ENCODE measurements around the gene TNS1.

The TNS1 gene

DNA sequence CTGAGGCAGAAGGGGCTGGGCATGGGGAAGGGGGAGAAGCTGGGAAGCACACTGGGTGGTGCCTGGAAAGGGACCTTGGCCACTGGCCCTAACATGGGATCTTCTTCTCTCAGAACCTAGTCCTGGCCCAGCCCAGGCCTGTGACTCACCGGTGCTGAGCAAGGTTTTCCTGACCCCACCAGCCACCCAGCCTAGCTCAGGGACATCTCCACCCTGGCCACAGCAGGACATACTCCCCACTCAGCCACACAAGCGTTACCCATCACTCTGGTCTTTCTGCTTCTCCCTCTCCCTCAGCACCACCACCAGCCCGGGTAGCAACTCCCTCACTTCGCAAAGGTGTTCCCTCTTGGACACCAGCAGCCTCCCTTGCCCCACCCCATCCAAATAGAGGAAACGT, 22.8 kb downstream of the TNS1 start:
- DNase-seq (ENCODE audit: low read depth), result no peak

- no peak for DNase-seq (ENCODE audit: low read depth)
Observed at GRCh38 chr2:217979151-217979811, 23.5 kb downstream of the TNS1 start.

- no peak for DNase-seq (ENCODE audit: low read depth)
Observed at GRCh38 chr2:217978536-217979150, 24.2 kb downstream of the TNS1 start.

- no peak for DNase-seq (ENCODE audit: low read depth)
Observed at GRCh38 chr2:217977840-217978535, 24.8 kb downstream of the TNS1 start.

GRCh38 chr2:217976301-217976700, 26.5 kb downstream of the TNS1 start:
- DNase-seq (ENCODE audit: low read depth), result no peak

DNA sequence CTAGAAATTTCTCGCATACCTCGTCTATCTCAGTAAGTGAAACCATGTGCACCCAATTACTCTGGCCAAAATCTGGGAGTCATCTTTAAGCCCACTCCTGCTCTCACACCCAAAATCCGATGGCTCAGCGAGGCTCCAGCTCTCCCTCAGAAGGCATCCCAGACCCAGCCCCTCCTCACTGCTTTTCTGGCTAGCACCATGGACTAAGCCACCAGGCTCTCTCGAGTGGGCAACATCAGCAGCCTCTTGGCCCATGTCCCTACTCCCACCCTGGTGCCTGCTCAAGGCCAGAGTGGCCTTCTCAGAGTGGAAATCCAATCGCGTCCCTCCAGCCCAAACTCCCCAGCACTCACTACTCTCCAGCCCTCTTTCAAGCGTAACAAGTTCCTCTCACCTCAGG, 27.2 kb downstream of the TNS1 start:
- DNase-seq (ENCODE audit: low read depth), result no peak

DNA sequence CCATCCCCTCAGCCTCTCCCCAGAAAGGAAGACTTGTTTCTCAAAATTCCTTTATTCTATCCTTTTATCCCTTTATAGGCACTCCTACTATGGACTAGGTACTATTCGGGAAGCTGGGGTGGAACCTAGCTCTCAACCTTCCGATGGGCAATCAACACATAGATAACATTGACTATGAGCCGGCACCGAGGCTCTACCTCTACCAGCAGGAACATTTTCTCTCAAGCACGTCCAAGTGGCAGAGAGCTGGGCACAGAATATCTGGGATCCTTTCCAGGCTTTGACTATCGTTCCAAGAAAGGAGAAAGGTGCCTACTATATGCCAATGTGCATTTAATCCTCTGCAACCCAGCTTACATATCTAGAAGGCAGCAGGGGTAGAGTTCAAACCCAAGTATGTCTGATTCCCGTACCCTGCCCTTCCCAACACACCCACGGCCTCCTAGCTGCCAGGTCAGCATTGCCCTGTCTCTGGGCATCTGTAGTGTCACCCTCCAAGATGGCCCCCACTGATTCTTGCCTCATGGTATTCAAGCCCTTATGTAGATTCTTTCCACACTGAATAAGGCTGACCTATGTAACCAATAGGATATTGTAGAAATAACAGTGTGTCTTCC, 28.3 kb downstream of the TNS1 start:
- no peak for DNase-seq (ENCODE audit: low read depth)

GRCh38 chr2:217973008-217973787, 29.6 kb downstream of the TNS1 start:
- no peak for DNase-seq (ENCODE audit: low read depth)

DNA sequence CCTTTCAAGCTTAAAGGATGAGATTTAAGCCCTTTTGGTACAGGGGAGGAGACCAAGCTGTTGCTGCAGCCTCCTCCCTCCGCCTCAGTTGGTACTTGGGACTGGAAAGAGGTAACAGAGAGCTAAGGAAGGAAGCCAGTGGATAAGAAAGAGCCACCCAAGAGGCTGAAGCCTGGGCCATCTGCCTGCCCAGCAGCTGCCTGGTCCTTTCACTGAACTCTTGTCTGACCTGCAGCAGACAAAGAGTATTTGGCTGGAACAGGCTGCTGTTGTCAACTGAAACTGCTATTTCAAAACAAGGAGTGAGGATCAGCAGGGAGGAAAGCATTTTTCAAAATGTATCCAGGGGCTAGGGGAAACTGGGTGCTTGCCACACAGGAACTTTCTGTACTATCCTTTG, 30.3 kb downstream of the TNS1 start:
- DNase-seq (ENCODE audit: low read depth), result no peak

- no peak for DNase-seq (ENCODE audit: low read depth)
Observed at GRCh38 chr2:217972037-217972436, 30.8 kb downstream of the TNS1 start.

DNA sequence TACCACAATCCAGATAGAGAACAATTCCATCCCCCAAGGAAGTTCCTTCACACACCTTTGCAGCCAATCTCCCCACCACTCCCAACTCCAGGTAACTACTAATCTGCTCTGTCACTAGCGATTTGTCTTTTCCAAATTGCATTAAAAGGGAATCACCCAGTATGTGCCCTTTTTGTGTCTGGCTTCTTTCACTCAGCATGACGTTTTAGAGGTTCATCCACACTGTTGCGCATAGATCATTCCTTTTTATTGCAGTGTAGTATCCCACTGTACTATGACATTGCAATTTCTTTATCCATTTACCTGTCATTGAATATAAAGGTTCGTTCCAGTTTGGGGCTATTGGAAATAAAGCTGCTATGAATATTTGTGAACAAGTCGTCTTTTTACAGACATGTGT, 31.6 kb downstream of the TNS1 start:
- no peak for DNase-seq (ENCODE audit: low read depth)

DNA sequence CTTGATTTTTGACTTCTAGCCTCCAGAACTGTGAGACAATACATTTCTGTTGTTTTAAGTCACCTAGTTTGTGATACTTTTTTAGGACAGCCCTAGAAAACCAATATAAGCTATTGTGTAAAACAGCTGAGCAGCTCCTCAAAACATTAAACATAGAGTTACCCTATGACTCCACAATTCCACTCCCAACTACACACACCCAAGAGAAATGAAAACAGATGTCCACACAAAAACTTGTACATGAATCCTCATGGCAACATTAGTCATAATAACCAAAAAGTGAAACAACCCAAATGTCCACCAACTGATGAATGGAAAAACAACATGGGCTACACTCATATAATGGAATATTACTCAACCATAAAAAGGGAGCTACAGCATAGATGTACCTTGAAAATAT, 32.6 kb downstream of the TNS1 start:
- DNase-seq (ENCODE audit: low read depth), result no peak

GRCh38 chr2:217969588-217969987, 33.2 kb downstream of the TNS1 start:
- no peak for DNase-seq (ENCODE audit: low read depth)

DNA sequence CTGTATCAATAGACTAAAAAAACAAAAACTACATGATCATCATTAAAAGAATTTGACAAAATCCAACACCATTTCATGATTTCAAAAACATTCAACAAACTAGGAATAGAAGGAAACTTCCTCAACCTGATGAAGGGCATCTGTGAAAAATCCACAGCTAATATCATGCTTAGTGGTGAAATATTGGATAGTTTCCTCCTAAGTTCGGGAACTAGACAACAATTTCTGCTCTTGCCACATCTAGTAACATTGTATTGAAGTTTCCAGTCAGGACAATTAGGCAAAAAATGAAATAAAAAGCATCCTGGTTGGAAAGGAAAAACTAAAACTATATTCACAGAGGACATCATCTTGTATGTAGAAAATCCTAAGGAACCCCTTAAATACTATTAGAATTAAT, 34.8 kb downstream of the TNS1 start:
- no peak for DNase-seq (ENCODE audit: low read depth)

GRCh38 chr2:217966423-217967070, 36.2 kb downstream of the TNS1 start:
- no peak for DNase-seq (ENCODE audit: low read depth)

GRCh38 chr2:217964275-217965161, 38.3 kb downstream of the TNS1 start:
- DNase-seq (ENCODE audit: low read depth), result no peak

DNA sequence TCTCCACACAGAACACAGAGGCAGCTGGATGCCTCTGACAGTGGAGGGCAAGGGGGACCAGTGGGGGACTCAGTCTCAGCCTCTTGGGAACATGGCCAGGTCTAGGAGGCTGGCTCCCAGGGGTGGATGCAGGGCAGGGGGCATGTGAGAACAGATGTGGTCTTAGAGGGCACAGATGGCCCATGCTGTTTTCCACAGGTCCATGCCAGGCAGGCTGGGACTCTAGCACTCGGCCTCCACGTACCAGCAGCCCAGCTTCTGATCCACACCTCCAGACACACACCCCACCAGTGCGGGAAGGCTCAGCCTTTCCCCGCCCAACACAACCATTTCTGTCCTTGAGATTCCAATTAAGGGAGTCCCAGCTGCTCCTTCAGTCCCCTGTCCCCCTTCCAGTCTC, 42.4 kb downstream of the TNS1 start:
- DNase-seq (ENCODE audit: low read depth), result no peak

- no peak for DNase-seq (ENCODE audit: low read depth)
Observed at GRCh38 chr2:217959723-217960122, 43.1 kb downstream of the TNS1 start.

DNA sequence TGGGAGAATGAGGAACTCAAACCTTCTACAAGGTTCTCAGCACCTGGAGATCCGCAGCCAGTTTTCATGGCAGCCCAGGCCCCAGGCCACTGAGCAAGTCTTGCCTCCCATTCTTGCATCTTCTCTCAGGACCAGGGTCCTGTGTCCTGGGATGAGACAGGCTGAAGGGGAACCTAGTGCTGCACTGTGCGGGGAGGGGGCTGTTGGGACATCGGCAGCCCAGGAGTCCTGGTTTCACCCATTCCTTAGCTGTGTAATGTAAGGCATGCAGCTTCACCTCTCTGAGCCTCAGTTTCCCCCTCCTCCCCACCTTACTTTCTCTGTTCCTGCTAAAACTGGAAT, 43.9 kb downstream of the TNS1 start:
- no peak for DNase-seq (ENCODE audit: low read depth)

DNA sequence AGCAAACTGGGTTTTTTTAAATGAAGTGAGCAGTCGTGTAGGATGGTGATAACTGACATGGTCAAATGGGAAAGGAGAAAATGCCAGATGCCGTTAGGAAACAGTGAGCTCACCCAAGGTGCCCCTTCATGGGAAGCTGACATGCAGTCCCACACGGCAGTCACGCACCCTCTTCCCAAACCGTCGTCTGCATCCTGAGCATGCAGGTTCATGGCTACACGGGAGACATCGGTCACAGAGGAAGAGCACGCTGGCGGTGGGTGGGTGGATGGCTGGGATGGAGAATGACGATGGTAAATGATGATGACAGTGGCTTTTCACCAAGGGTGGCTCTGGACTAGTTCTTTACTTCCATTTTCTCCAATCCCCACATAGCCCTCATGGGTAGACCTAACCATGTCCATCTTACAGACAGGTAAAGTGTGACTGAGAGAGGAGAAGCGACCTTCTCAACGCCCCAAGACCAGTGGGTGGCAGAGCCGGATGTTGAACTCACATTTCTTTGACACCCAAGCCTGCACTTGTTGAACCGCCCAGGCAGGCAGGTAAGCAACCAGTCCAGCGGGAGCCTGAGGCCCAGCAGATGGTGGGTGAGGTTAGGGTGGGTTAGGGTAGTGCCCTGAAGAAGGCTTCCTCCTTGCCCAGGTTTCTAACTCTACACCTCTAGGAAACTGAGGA, 44.5 kb downstream of the TNS1 start:
- DNase-seq (ENCODE audit: low read depth), result no peak

Data from stimulated activated CD8-positive, alpha-beta memory T cell treated with anti-CD3 and anti-CD28 coated beads, Interleukin-12 subunit alpha, Interleukin-12 subunit beta, amount 100 ng/mL, for 1 hour (primary cell).